ENCODE measurements around the gene CLEC2A. TPM values are rescaled to one million over a fixed set of nuclear protein-coding genes. Genes with fewer than 3 reads are reported as not detected.

CLEC2A gene
- total RNA-seq, 1 experiment from 2014 or later, result not detected

DNA sequence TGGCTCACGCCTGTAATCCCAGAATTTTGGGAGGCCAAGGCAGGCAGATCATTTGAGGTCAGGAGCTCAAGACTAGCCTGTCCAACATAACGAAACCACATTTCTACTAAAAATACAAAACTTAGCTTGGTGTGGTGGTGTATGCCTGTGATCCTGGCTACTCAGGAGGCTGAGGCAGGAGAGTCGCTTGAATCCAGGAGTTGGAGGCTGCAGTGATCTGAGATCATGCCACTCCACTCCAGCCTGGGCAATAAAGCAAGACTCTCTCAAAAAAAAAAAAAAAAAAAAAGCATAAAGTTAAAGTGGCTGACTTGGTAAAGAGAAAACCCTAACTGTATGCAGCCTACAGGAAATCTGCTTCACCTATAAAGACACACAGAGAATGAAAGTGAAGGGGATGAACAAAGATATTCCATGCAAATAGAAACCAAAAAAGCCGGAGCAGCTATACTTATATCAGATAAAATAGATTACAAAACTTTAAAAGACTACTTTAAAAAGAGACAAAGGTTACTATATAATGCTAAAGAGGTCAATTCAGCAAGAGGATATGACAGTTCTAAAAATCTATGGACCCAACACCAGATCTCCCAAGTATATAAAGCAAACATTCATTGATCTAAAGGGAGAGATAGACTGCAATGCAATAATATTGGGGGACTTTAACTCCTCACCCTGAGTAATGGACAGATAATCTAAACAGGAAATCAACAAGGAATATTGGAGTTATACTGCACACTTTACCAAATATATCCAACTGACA is 67.1 kb downstream of the CLEC2A start (continued):
- TF ChIP-seq, protein P1, sequence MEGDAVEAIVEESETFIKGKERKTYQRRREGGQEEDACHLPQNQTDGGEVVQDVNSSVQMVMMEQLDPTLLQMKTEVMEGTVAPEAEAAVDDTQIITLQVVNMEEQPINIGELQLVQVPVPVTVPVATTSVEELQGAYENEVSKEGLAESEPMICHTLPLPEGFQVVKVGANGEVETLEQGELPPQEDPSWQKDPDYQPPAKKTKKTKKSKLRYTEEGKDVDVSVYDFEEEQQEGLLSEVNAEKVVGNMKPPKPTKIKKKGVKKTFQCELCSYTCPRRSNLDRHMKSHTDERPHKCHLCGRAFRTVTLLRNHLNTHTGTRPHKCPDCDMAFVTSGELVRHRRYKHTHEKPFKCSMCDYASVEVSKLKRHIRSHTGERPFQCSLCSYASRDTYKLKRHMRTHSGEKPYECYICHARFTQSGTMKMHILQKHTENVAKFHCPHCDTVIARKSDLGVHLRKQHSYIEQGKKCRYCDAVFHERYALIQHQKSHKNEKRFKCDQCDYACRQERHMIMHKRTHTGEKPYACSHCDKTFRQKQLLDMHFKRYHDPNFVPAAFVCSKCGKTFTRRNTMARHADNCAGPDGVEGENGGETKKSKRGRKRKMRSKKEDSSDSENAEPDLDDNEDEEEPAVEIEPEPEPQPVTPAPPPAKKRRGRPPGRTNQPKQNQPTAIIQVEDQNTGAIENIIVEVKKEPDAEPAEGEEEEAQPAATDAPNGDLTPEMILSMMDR (IDR thresholded peaks at IDR 0.05 in 2 of 3, conservative IDR thresholded peaks at IDR 0.05 in 1 of 3; ENCODE audit: borderline replicate concordance in 1 of 3, insufficient read depth in 1 of 3, low read depth in 2 of 3, low read length in 2 of 3), result no peak
- TF ChIP-seq, protein P2, sequence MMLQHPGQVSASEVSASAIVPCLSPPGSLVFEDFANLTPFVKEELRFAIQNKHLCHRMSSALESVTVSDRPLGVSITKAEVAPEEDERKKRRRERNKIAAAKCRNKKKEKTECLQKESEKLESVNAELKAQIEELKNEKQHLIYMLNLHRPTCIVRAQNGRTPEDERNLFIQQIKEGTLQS (IDR thresholded peaks at IDR 0.05), result no peak
- TF ChIP-seq, protein P3, sequence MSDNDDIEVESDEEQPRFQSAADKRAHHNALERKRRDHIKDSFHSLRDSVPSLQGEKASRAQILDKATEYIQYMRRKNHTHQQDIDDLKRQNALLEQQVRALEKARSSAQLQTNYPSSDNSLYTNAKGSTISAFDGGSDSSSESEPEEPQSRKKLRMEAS (IDR thresholded peaks at IDR 0.05), result no peak
- TF ChIP-seq EGR1 (IDR thresholded peaks at IDR 0.05; ENCODE audit: low read depth), result no peak
- TF ChIP-seq ELF1 (IDR thresholded peaks at IDR 0.05; ENCODE audit: borderline replicate concordance, low read depth), result no peak

Other genes starting within 250 kb of the CLEC2A start
- gene CLECL1, start 199.3 kb downstream of the CLEC2A start, total RNA-seq (2021; ENCODE audit: unreplicated experiment), result not detected
- gene CD69, start 171.5 kb downstream of the CLEC2A start, total RNA-seq (2021; ENCODE audit: unreplicated experiment), result not detected
- gene KLRF1, start 104.9 kb downstream of the CLEC2A start, total RNA-seq (2021; ENCODE audit: unreplicated experiment), result not detected
- gene CLEC2B, start 63.0 kb downstream of the CLEC2A start, total RNA-seq (2021; ENCODE audit: unreplicated experiment), result not detected
- gene KLRF2, start 50.9 kb downstream of the CLEC2A start, total RNA-seq (2021; ENCODE audit: unreplicated experiment), result not detected
- not detected for gene CLEC12A, start 39.0 kb upstream of the CLEC2A start, total RNA-seq (2021; ENCODE audit: unreplicated experiment)
- gene CLEC1B, start 66.8 kb upstream of the CLEC2A start, total RNA-seq (2021; ENCODE audit: unreplicated experiment), result not detected
- gene CLEC12B, start 78.3 kb upstream of the CLEC2A start, total RNA-seq (2021; ENCODE audit: unreplicated experiment), result not detected
- not detected for gene CLEC9A, start 98.3 kb upstream of the CLEC2A start, total RNA-seq (2021; ENCODE audit: unreplicated experiment)
- not detected for gene CLEC1A, start 166.6 kb upstream of the CLEC2A start, total RNA-seq (2021; ENCODE audit: unreplicated experiment)
- gene CLEC7A, start 197.8 kb upstream of the CLEC2A start, total RNA-seq (2021; ENCODE audit: unreplicated experiment), result not detected
- gene OLR1, start 239.8 kb upstream of the CLEC2A start, total RNA-seq (2021; ENCODE audit: unreplicated experiment), result 0.12 TPM
- not detected for gene TMEM52B, start 246.7 kb upstream of the CLEC2A start, total RNA-seq (2021; ENCODE audit: unreplicated experiment)